ENCODE results near the gene OBSCN. TPM values are rescaled to one million over a fixed set of nuclear protein-coding genes. Genes with fewer than 3 reads are reported as not detected.

Gene OBSCN
- total and polyA plus RNA-seq, 2 of the 4 experiments (the other 2 are of a cell fraction): 4.1 to 9.5 TPM

GRCh38 chr1:228289996-228290881, 82.4 kb downstream of the OBSCN start:
- POLR2A ChIA-PET (ENCODE audit: unreplicated experiment): interaction anchor here (0.5 kb wide), 1 partner anchor 29 kb away, joined by 6 read pairs; no protein-coding TSS in a partner anchor

More at GRCh38 chr1:228289996-228290881, 82.4 kb downstream of the OBSCN start:
- DNase-seq (no peak), ATAC-seq (ENCODE audit: low read depth) (no peak)
- no peak overlapping the region for H2BK15ac ChIP-seq (ENCODE audit: low read depth, low read length)
- intact Hi-C loops (cut with micrococcal nuclease): no loop called here
- H2BK20ac ChIP-seq (ENCODE audit: low read depth, low read length): no peak overlapping the region
- H2AK9ac ChIP-seq (replicated peaks; ENCODE audit: low read depth, low read length, poor library complexity): no peak overlapping the region
- no peak overlapping the region for H3K18ac ChIP-seq (ENCODE audit: low read depth, low read length)
- H2AFZ ChIP-seq (replicated peaks; ENCODE audit: low read length, poor library complexity): no peak overlapping the region
- no peak overlapping the region for H4K8ac ChIP-seq (ENCODE audit: low read depth in 2 of 2, low read length in 2 of 2)
- H3K9me1 ChIP-seq (ENCODE audit: insufficient read depth, low read length): no peaks in the 10 kb centered on the region; the same call in 1 of the 2 replicates
- in situ Hi-C loops (cut with MboI; ENCODE audit: low sequenced_read_pairs): no loop called here
- no peaks in the 10 kb centered on the region for H3K9me3 ChIP-seq (ENCODE audit: control insufficient read depth, insufficient read depth, low read length)
- no peaks in the 10 kb centered on the region for H3K4me1 ChIP-seq (ENCODE audit: control insufficient read depth, insufficient read depth, low read length)
- H2AK5ac ChIP-seq (ENCODE audit: low read depth, low read length): no peak overlapping the region
- no peak overlapping the region for H2BK120ac ChIP-seq (ENCODE audit: low read depth, low read length)
- WGBS, 2 experiments (ENCODE audit: extremely low coverage in 2 of 2, insufficient read length in 1 of 2): 95% methylated on average over 11 of the region's 22 CpGs; no CpG with 5 or more reads in 1 of the 2 experiments
- no peak overlapping the region for H3K27ac ChIP-seq (ENCODE audit: insufficient read depth, low read length)
- no peak overlapping the region for H4K91ac ChIP-seq (ENCODE audit: insufficient read depth, low read depth, low read length)
- dilution Hi-C loops (cut with HindIII; ENCODE audit: low sequenced_read_pairs, unreplicated experiment): no loop called here
- H3K79me1 ChIP-seq (ENCODE audit: low read depth in 1 of 2, low read length in 2 of 2): no peaks in the 10 kb centered on the region
- H3K56ac ChIP-seq (ENCODE audit: extremely low read depth, insufficient read depth, low read length): no peak overlapping the region
- H3K4ac ChIP-seq (ENCODE audit: low read depth, low read length): no peak overlapping the region
- H2BK5ac ChIP-seq (ENCODE audit: low read depth, low read length, poor library complexity, severe bottlenecking): no peak overlapping the region
- H3K23ac ChIP-seq (ENCODE audit: low read depth, low read length): no peak overlapping the region
- H3K4me3 ChIP-seq (ENCODE audit: insufficient read depth, low read depth, low read length): no peak overlapping the region
- no peak overlapping the region for H3K4me2 ChIP-seq (ENCODE audit: low read depth, low read length)
- no peak overlapping the region for H4K5ac ChIP-seq (ENCODE audit: low read depth, low read length)
- H3K36me3 ChIP-seq (ENCODE audit: control insufficient read depth, insufficient read depth, low read length): peaks cover 41% of the 10 kb centered on the region
- H3K27me3 ChIP-seq (ENCODE audit: control insufficient read depth, insufficient read depth, low read length): no peaks in the 10 kb centered on the region
- H4K20me1 ChIP-seq (ENCODE audit: insufficient read depth, low read length): no peaks in the 10 kb centered on the region
- no peak overlapping the region for H3K9ac ChIP-seq (ENCODE audit: low read depth, low read length)
- no TSS peak for BruUV-seq (replicated peaks)
- CTCF ChIA-PET: no interaction called here
- no peak overlapping the region for H3K14ac ChIP-seq (replicated peaks; ENCODE audit: low read depth, low read length)
- TF ChIP-seq SMC3 (IDR thresholded peaks at IDR 0.05; ENCODE audit: low read depth, low read length) (no peak), FOS (IDR thresholded peaks at IDR 0.05; ENCODE audit: low read depth, low read length) (no peak), CHD1 (IDR thresholded peaks at IDR 0.05; ENCODE audit: low read depth, low read length) (no peak), MAFK (IDR thresholded peaks at IDR 0.05; ENCODE audit: low read depth, low read length) (no peak), MXI1 (IDR thresholded peaks at IDR 0.05; ENCODE audit: borderline replicate concordance, low read depth, low read length) (no peak), BHLHE40 (IDR thresholded peaks at IDR 0.05; ENCODE audit: low read depth, low read length) (no peak), RFX5 (IDR thresholded peaks at IDR 0.05; ENCODE audit: low read depth, low read length) (no peak), POLR2A (IDR thresholded peaks at IDR 0.05; ENCODE audit: low read depth, low read length) (no peak), RCOR1 (IDR thresholded peaks at IDR 0.05; ENCODE audit: insufficient replicate concordance, low read length) (no peak), NFE2L2 (IDR thresholded peaks at IDR 0.05; ENCODE audit: low read depth, low read length) (no peak)
- TF ChIP-seq, protein P1, sequence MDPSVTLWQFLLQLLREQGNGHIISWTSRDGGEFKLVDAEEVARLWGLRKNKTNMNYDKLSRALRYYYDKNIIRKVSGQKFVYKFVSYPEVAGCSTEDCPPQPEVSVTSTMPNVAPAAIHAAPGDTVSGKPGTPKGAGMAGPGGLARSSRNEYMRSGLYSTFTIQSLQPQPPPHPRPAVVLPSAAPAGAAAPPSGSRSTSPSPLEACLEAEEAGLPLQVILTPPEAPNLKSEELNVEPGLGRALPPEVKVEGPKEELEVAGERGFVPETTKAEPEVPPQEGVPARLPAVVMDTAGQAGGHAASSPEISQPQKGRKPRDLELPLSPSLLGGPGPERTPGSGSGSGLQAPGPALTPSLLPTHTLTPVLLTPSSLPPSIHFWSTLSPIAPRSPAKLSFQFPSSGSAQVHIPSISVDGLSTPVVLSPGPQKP (IDR thresholded peaks at IDR 0.05; ENCODE audit: borderline replicate concordance, low read depth, low read length): no peak
